GM12864 (cell line): ENCODE results near the gene MARCHF3.
"Not testable (repeated sequence)": the region's sequence is repeated elsewhere in the genome, so short reads cannot be mapped to it uniquely, and the experiment has no call there.

Source experiments
- DNase-seq: peaks from one replicate; pipeline ENCODE4 v3.0.0-alpha.2; 2011; ENCODE audit warnings: low read depth
- H3K4me3 ChIP-seq: 2 replicates; pipeline ENCODE4 v1.5.1; 2011; ENCODE audit warnings: mild to moderate bottlenecking, low read depth, low read length, control low read depth
- CTCF ChIP-seq: IDR thresholded peaks from 2 replicates; pipeline ENCODE4 v1.5.1; 2011; ENCODE audit warnings: low read depth, mild to moderate bottlenecking, moderate library complexity, low read length, control low read depth, inconsistent platforms; ENCODE audit errors: missing control alignments

The MARCHF3 gene

GRCh38 chr5:126947146-126948010 lies 83.0 kb downstream of the MARCHF3 start:
- DNase-seq: no peak
- H3K4me3 ChIP-seq: no peak overlapping the region
- TF ChIP-seq CTCF: no peak

- H3K4me3 ChIP-seq, DNase-seq: not testable (repeated sequence)
These were observed 87.5 kb downstream of the MARCHF3 start for GRCh38 chr5:126942908-126943307.

- no peak for DNase-seq
- no peak for TF ChIP-seq CTCF
These were observed 89.0 kb downstream of the MARCHF3 start for GRCh38 chr5:126941403-126941802.

GRCh38 chr5:126939887-126940286 lies 90.5 kb downstream of the MARCHF3 start:
- DNase-seq: no peak
- TF ChIP-seq CTCF: no peak

More at GRCh38 chr5:126941403-126941802, 89.0 kb downstream of the MARCHF3 start:
- no peak overlapping the region for H3K4me3 ChIP-seq

GRCh38 chr5:126938466-126938865 lies 91.9 kb downstream of the MARCHF3 start:
- DNase-seq: no peak
- no peak for TF ChIP-seq CTCF

More at GRCh38 chr5:126939887-126940286, 90.5 kb downstream of the MARCHF3 start:
- H3K4me3 ChIP-seq: no peak overlapping the region

GRCh38 chr5:126937771-126938170 lies 92.6 kb downstream of the MARCHF3 start:
- no peak for DNase-seq
- no peak for TF ChIP-seq CTCF
- H3K4me3 ChIP-seq: no peak overlapping the region

More at GRCh38 chr5:126938466-126938865, 91.9 kb downstream of the MARCHF3 start:
- no peak overlapping the region for H3K4me3 ChIP-seq

- DNase-seq: no peak
- no peak overlapping the region for H3K4me3 ChIP-seq
- TF ChIP-seq CTCF: no peak
These were observed 93.5 kb downstream of the MARCHF3 start for GRCh38 chr5:126936775-126937418.
